Middle frontal gyrus (tissue), 1 donor: Measurements from ENCODE around the gene SNRPD3.
A peak's percentile ranks its signal among the peaks of the same experiment; 100 is the strongest.
"Not testable (repeated sequence)": the region's sequence is repeated elsewhere in the genome, so short reads cannot be mapped to it uniquely, and the experiment has no call there.

Source experiments
- DNase-seq: peaks from one replicate; pipeline ENCODE4 v3.0.0-alpha.2; 2015; ENCODE audit warnings: low spot score; ENCODE audit errors: extremely low spot score

Gene SNRPD3

GRCh38 chr22:24591286-24591830 is 35.6 kb downstream of the SNRPD3 start:
- no peak for DNase-seq

DNA sequence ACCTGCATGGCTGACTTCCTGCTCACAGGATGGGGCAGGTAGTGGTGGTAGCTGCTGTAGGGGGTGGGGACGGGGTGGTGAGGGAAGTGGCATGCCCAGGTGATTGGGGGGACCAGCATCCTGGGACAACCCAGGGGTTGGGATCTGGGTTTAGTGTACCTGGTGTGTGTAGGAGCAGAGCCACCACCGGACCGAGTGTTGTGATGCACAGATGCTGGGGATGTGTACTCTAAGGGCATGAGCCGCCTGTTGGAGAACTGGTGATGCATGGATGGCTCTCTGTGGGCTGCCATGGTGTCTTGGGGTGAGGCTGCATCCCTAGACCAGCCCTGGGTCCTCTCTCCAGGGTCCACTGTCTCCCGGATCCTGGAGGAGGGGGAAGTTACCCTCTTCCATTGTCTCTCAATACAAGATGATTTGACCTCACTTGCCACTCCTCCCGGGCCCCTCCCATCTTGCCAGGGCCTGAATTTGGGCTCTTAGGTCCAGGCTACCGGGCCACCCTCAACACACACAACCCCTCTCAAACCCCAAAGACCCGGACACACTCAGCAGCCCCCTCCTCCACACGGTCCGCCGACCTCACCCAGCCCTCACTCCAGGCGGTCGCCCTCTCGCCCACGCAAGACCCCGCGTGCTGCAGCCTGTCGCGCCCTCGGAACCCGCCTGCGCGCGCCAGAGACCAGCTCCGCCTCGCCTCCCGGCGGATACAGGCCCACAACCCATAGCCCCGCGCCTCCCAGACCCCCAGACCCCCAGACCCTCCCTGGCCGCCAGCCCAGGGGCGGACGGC is 36.5 kb downstream of the SNRPD3 start:
- DNase-seq, result no peak

GRCh38 chr22:24592851-24593558 is 37.2 kb downstream of the SNRPD3 start, which contains the start of gene LRRC75B:
Gene LRRC75B (minus strand): TSS chr22:24593073. CDS start chr22:24593039, 34 bp downstream.
- DNase-seq, result peak; percentile 45

- DNase-seq, result not testable (repeated sequence)
These were observed 37.7 kb downstream of the SNRPD3 start for GRCh38 chr22:24593559-24593835.

GRCh38 chr22:24593836-24594568 is 38.2 kb downstream of the SNRPD3 start:
- no peak for DNase-seq

GRCh38 chr22:24594569-24595120 is 38.8 kb downstream of the SNRPD3 start:
- no peak for DNase-seq

- no peak for DNase-seq
These were observed 39.4 kb downstream of the SNRPD3 start for GRCh38 chr22:24595228-24595627.

GRCh38 chr22:24595863-24596262 is 40.1 kb downstream of the SNRPD3 start:
- DNase-seq, result no peak

DNA sequence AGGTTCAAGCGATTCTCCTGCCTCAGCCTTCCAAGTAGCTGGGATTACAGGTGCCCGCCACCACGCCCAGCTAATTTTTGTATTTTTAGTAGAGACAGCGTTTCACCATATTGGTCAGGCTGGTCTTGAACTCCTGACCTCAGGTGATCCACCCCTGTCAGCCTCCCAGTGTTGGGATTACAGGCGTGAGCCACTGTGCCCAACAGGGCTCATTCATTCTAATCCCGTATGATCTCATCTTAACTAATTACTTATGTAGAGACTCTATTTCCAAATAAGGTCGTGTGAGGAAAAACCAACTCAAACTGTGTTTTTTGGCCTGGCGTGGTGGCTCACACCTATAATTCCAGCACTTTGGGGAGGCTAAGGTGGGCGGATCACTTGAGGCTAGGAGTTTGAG is 41.3 kb downstream of the SNRPD3 start:
- DNase-seq, result not testable (repeated sequence)

- DNase-seq, result no peak
These were observed 43.7 kb downstream of the SNRPD3 start for GRCh38 chr22:24599514-24599913.

DNA sequence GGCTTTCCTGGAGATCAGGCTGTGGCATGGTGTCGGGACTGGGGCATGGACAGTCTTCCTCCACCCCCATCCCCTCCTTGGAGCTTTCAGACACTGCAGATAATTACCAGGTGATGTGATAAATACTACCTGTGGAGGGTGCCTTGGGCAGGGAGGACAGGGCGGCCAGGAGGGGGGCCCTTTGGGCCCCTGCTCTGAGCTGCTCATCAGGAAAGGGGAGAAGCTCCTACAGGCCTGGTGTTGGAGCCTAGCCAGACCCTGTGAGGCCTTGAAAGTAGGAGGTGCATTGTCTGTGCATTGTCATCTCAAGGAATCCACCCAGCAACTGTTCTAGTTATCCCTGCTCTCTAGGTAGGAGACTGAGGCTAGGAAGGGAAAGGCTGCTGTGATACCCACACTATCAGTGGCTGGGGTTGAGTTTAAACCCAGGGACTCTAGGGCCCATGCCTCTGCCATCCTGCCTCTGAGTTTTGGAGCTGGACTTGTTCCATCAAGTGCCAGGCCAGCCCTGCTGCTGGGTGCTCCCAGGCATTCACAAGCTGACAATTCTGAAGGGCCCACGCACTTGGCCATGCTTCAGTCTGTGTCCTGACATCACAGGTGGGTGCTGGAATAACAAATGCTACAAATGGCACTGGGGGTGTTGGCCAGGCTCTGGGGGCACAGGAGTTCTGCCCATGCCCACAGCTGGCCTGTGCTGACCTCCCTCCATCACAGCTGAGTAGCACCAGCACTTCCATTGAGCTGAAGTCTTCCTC is 44.3 kb downstream of the SNRPD3 start:
- not testable (repeated sequence) for DNase-seq

- no peak for DNase-seq
These were observed 45.7 kb downstream of the SNRPD3 start for GRCh38 chr22:24601217-24602104.

DNA sequence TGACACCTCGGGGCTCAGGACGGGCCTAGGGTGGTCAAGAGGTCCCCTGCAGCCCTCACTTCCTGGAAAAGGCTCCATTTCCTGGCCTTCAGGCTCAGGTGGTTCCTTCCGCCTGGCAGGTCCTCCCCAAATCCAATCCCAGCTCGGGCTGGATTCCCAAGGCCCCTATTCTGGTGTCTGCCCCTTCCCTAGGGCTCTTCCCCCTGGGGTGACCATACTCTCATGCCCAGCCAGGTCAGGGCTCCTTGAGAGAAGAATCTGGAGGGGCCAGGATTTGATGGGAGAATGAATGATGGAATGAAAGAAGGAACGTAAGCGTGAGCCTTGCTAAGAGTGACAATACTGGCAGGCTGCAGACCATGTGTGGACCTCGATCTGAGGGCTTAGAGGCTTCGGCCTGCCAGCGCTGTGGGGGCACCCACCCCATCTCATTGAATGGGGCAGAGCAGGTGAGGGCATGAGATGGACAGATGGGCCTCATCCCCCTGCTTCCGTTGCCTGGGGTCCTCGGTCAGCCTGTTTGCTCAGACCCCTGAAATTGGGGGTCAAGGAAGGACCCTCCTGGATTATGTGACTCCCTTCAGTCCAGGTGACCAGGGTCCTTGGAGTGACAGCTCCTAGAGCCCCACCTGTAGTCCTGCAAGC is 46.4 kb downstream of the SNRPD3 start:
- not testable (repeated sequence) for DNase-seq

GRCh38 chr22:24602847-24603769 is 47.3 kb downstream of the SNRPD3 start, which contains the start of gene GGT1:
Gene GGT1 (plus strand): TSS chr22:24603193. CDS start chr22:24611082, 7,889 bp downstream.
- not testable (repeated sequence) for DNase-seq

GRCh38 chr22:24603770-24604629 is 48.2 kb downstream of the SNRPD3 start:
- not testable (repeated sequence) for DNase-seq

DNA sequence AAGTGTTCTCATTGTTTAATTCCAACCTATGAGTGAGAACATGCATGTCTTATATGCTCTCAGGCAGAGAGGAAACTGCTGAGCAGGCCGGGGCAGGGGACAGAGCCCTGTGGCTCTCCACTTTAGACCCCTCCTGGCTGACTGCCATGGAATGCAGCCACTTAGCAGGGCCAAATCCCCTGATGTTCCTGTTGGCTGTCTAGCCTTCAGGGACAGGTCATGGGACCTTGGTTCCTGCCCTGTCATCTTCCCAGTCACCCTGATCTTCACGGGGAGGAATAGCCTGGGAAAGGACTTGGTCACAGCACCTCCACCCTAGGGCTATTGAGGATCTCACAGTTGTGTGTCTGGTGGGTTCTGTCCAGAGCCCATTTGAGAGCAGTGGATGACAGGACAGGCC is 50.5 kb downstream of the SNRPD3 start:
- not testable (repeated sequence) for DNase-seq

DNA sequence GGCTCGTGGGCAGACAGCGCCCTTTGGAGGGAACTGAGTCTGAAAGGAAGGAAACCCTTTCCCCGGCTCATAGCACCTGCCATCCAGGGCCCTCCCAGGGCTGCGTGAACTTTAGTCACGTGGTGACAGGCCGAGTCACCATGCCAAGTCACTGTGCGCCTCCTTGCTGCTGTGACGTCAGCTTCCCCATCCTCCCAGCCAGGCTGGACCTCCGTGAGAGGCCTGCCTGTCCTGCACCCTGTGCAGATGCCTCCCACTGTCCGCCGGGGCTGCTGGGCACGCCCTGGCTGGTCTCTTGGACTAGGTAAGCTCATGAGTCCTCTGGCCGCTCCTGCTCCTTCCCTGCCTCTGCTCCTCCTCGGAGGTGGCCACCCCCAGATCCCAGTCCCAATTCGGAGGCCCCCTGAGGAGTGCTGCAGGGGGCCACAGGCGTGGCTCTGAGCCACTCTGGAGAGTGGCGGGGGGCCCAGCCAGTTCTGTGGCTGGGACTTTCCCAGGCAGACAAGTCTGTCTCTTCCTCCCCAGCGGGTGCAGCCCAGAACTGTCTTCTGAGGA is 51.7 kb downstream of the SNRPD3 start:
- not testable (repeated sequence) for DNase-seq
